NT2/D1 (cell line): ENCODE data around the gene DMD.

ENCODE experiments used
- SUZ12 ChIP-seq: IDR thresholded peaks from 2 replicates; pipeline ENCODE4 v1.6.1; 2011; ENCODE audit not compliant: insufficient read length, insufficient read depth; ENCODE audit errors: extremely low read depth
- YY1 ChIP-seq: IDR thresholded peaks from 2 replicates; pipeline ENCODE4 v1.6.1; 2011; ENCODE audit not compliant: insufficient read length, insufficient read depth
- ZNF274 ChIP-seq: IDR thresholded peaks from 2 replicates; pipeline ENCODE4 v1.6.1; 2011; ENCODE audit warnings: mild to moderate bottlenecking, low read depth, low read length

DNA sequence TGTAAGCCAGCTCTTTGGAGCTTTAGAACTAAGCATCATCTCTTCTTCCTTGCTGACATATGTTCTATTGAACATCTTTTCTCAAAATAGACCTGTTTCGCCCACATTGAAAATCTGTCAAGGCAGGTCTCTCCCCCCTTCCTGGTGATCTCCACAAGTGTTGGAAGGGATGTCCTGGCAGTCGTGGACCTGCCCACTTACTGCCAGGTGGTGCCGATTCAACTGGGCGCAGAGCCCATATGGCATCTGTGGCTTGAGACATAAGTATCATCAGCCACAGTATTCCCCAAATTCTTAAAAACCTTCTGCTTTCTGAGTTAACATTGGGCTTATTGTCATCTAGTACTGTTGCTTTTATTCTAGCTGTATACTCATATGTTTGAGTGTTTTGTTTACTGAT lies 1170.2 kb downstream of the DMD start:
- no peak for TF ChIP-seq ZNF274
- TF ChIP-seq YY1 = no peak
- no peak for TF ChIP-seq SUZ12
